ENCODE measurements around the gene ZNF418. TPM values are rescaled to one million over a fixed set of nuclear protein-coding genes. Genes with fewer than 3 reads are reported as not detected.
A peak's percentile ranks its signal among the peaks of the same experiment; 100 is the strongest.

ZNF418 gene
- total RNA-seq, 1 donor: 5.1 TPM

DNA sequence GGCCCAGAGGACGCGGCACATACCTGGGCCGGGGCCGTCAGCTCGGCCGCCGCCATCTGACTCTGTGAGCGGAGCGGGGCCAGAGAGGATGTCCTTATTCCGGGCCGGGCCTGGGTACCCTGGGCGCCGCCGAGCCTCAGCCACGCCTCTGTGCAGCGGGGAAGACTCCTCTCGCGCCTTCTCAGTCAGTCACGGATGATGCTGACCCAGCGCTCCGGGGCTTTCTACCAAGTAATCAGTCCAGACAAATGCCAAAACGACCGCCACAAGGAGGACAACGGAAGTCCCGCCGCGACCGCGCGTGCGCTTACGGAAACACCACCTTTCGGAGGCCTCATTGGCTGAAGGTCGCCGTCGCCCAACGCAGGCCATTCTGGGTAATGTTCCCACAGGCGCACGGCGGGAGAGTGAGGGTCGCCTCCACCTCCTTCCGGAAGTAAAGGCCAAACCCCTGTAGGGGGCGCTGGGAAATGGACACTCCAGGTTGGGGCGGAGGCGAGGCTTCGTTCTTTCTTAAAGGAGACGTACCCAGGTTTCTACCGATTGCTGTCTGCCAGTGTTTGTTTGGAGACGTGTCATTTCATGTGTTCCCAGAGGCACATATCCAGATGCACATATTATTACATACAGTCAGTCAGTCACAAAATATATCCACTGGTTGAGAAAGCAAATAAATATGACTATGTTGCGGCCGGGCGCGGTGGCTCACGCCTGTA is 12.4 kb upstream of the ZNF418 start, which contains the start of gene ZNF256:
Gene ZNF256 (minus strand): TSS at position 288 of the 716 bp plus-strand sequence. CDS start 232 bp downstream, at position 56.
- peaks cover under 1% of the 10 kb centered on the region for H3K9me3 ChIP-seq (ENCODE audit: low read depth, low read length)

DNA sequence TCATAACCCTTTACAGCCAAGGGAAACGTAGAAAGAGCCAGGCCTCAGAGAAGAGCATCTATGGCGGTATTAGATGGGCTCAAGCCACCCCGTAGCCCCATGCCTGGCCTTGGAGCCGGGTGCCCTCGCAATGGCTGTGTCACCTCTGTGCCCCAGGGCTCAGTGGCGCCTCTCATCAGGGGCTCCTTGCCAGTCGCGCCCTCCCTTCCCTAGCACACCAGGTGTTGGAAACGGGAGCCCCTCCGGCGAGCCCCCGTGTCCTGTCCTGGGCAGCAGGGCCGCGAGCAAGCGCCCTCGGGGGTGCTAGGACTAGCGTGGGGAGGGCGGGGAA is 11.9 kb upstream of the ZNF418 start:
- no peaks in the 10 kb centered on the region for H4K20me1 ChIP-seq (ENCODE audit: insufficient read depth, low read length)
- TF ChIP-seq, protein P1, sequence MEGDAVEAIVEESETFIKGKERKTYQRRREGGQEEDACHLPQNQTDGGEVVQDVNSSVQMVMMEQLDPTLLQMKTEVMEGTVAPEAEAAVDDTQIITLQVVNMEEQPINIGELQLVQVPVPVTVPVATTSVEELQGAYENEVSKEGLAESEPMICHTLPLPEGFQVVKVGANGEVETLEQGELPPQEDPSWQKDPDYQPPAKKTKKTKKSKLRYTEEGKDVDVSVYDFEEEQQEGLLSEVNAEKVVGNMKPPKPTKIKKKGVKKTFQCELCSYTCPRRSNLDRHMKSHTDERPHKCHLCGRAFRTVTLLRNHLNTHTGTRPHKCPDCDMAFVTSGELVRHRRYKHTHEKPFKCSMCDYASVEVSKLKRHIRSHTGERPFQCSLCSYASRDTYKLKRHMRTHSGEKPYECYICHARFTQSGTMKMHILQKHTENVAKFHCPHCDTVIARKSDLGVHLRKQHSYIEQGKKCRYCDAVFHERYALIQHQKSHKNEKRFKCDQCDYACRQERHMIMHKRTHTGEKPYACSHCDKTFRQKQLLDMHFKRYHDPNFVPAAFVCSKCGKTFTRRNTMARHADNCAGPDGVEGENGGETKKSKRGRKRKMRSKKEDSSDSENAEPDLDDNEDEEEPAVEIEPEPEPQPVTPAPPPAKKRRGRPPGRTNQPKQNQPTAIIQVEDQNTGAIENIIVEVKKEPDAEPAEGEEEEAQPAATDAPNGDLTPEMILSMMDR (IDR thresholded peaks at IDR 0.05; ENCODE audit: extremely low read depth, low read depth, low read length): no peak
- peaks cover 12% of the 10 kb centered on the region for H3K36me3 ChIP-seq (ENCODE audit: insufficient read depth, low read length)
- peaks cover 6% of the 10 kb centered on the region for H3K9me3 ChIP-seq (ENCODE audit: low read depth, low read length)
- H3K79me2 ChIP-seq (ENCODE audit: insufficient read depth, low read length): peaks cover 43% of the 10 kb centered on the region
- H3K4me2 ChIP-seq (ENCODE audit: insufficient read depth, low read length): peak overlapping the region; percentile 77
- no peak for DNase-seq (ENCODE audit: insufficient read length, low spot score, missing footprints)
- peak overlapping the region; percentile 94 for H3K4me3 ChIP-seq (ENCODE audit: insufficient read depth, low read length)
- H3K27me3 ChIP-seq (ENCODE audit: insufficient read depth, low read length): no peaks in the 10 kb centered on the region
- peaks cover 7% of the 10 kb centered on the region for H3K4me1 ChIP-seq (ENCODE audit: insufficient read depth, low read length)
- peak overlapping the region; percentile 45 for H3K27ac ChIP-seq (ENCODE audit: low read depth, low read length)
- peak overlapping the region; percentile 86 for H2AFZ ChIP-seq (ENCODE audit: low read length)

More for the DNA sequence above, 12.4 kb upstream of the ZNF418 start, which contains the start of gene ZNF256:
- Histone ChIP-seq H3K4me2 (ENCODE audit: insufficient read depth, low read length) (peak within 1 kb of the TSS; percentile 77), H3K27ac (ENCODE audit: low read depth, low read length) (peak within 1 kb of the TSS; percentile 45), H3K4me1 (ENCODE audit: insufficient read depth, low read length) (peaks cover 7% of the 10 kb centered on the region), H2AFZ (ENCODE audit: low read length) (peak within 1 kb of the TSS; percentile 86), H3K4me3 (ENCODE audit: insufficient read depth, low read length) (peak within 1 kb of the TSS; percentile 94), H3K36me3 (ENCODE audit: insufficient read depth, low read length) (peaks cover 6% of the 10 kb centered on the region), H4K20me1 (ENCODE audit: insufficient read depth, low read length) (no peaks in the 10 kb centered on the region), H3K79me2 (ENCODE audit: insufficient read depth, low read length) (peaks cover 40% of the 10 kb centered on the region), H3K27me3 (ENCODE audit: insufficient read depth, low read length) (no peaks in the 10 kb centered on the region)
- DNase-seq (ENCODE audit: insufficient read length, low spot score, missing footprints): peak; percentile 96
- TF ChIP-seq, protein P1 (IDR thresholded peaks at IDR 0.05; ENCODE audit: extremely low read depth, low read depth, low read length): peak; percentile 58

- Histone ChIP-seq H3K27me3 (ENCODE audit: insufficient read depth, low read length) (no peaks in the 10 kb centered on the region), H2AFZ (ENCODE audit: low read length) (no peak overlapping the region), H3K4me3 (ENCODE audit: insufficient read depth, low read length) (peak overlapping the region; percentile 94), H3K36me3 (ENCODE audit: insufficient read depth, low read length) (peaks cover 19% of the 10 kb centered on the region), H4K20me1 (ENCODE audit: insufficient read depth, low read length) (no peaks in the 10 kb centered on the region), H3K4me2 (ENCODE audit: insufficient read depth, low read length) (peak overlapping the region; percentile 77), H3K27ac (ENCODE audit: low read depth, low read length) (no peak overlapping the region), H3K79me2 (ENCODE audit: insufficient read depth, low read length) (peaks cover 43% of the 10 kb centered on the region), H3K9me3 (ENCODE audit: low read depth, low read length) (peaks cover 13% of the 10 kb centered on the region), H3K4me1 (ENCODE audit: insufficient read depth, low read length) (peaks cover 7% of the 10 kb centered on the region)
- DNase-seq (ENCODE audit: insufficient read length, low spot score, missing footprints): no peak
- TF ChIP-seq, protein P1 (IDR thresholded peaks at IDR 0.05; ENCODE audit: extremely low read depth, low read depth, low read length): no peak
Observed at GRCh38 chr19:57946316-57946715, 11.1 kb upstream of the ZNF418 start.

- H2AFZ ChIP-seq (ENCODE audit: low read length): no peak overlapping the region
- H4K20me1 ChIP-seq (ENCODE audit: insufficient read depth, low read length): no peaks in the 10 kb centered on the region
- peaks cover 35% of the 10 kb centered on the region for H3K79me2 ChIP-seq (ENCODE audit: insufficient read depth, low read length)
- H3K4me2 ChIP-seq (ENCODE audit: insufficient read depth, low read length): no peak overlapping the region
- peaks cover 28% of the 10 kb centered on the region for H3K36me3 ChIP-seq (ENCODE audit: insufficient read depth, low read length)
- H3K27ac ChIP-seq (ENCODE audit: low read depth, low read length): no peak overlapping the region
- H3K9me3 ChIP-seq (ENCODE audit: low read depth, low read length): peaks cover 18% of the 10 kb centered on the region
- peaks cover 4% of the 10 kb centered on the region for H3K4me1 ChIP-seq (ENCODE audit: insufficient read depth, low read length)
- H3K4me3 ChIP-seq (ENCODE audit: insufficient read depth, low read length): no peak overlapping the region
- DNase-seq (ENCODE audit: insufficient read length, low spot score, missing footprints): no peak
- TF ChIP-seq, protein P1 (IDR thresholded peaks at IDR 0.05; ENCODE audit: extremely low read depth, low read depth, low read length): no peak
- H3K27me3 ChIP-seq (ENCODE audit: insufficient read depth, low read length): no peaks in the 10 kb centered on the region
Observed at GRCh38 chr19:57941593-57941992, 6.4 kb upstream of the ZNF418 start.

All from osteoblast (primary cell).